SJSA1 (cell line): ENCODE results near the gene MICU1. TPM values are rescaled to one million over a fixed set of nuclear protein-coding genes. Genes with fewer than 3 reads are reported as not detected.
"Not testable (repeated sequence)": the region's sequence is repeated elsewhere in the genome, so short reads cannot be mapped to it uniquely, and the experiment has no call there.

Source experiments
- DNase-seq, 2 experiments: peaks; one replicate each; pipeline ENCODE4 v3.0.0-alpha.2; 2015 to 2020; ENCODE audit warnings: low spot score in 2 of 2, low read depth in 1 of 2
- H3K27ac ChIP-seq: fragments of 250-450 bp; sonication (Bioruptor Pico); 2 replicates; pipeline ENCODE4 v1.5.1; 2020; ENCODE audit warnings: mild to moderate bottlenecking, moderate library complexity
- H3K27me3 ChIP-seq: fragments of 250-450 bp; sonication (Bioruptor Pico); replicated peaks from 2 replicates; pipeline ENCODE4 v1.5.1; 2020; ENCODE audit warnings: mild to moderate bottlenecking, moderate library complexity
- H3K36me3 ChIP-seq: fragments of 250-450 bp; sonication (Bioruptor Pico); 2 replicates; pipeline ENCODE4 v1.5.1; 2020; ENCODE audit warnings: mild to moderate bottlenecking
- H3K4me1 ChIP-seq: fragments of 250-450 bp; sonication (Bioruptor Pico); replicated peaks from 2 replicates; pipeline ENCODE4 v1.6.1; 2021; ENCODE audit warnings: mild to moderate bottlenecking
- H3K4me3 ChIP-seq: fragments of 250-450 bp; sonication (Bioruptor Pico); 2 replicates; pipeline ENCODE4 v1.5.1; 2020; ENCODE audit warnings: mild to moderate bottlenecking
- H3K9me3 ChIP-seq: fragments of 250-450 bp; sonication (Bioruptor Pico); replicated peaks from 2 replicates; pipeline ENCODE4 v1.5.1; 2020; ENCODE audit warnings: mild to moderate bottlenecking
- total RNA-seq: library from RNA; depleted of rRNA; stranded (reverse); fragments of >200 nt; shearing (Covaris generic); gene quantifications from 2 replicates; pipeline ENCODE4 v1.2.3, GENCODE V29; 2014; rRNA removed

The MICU1 gene
- 50.7 and 57.1 TPM in 2 replicates for total RNA-seq

DNA sequence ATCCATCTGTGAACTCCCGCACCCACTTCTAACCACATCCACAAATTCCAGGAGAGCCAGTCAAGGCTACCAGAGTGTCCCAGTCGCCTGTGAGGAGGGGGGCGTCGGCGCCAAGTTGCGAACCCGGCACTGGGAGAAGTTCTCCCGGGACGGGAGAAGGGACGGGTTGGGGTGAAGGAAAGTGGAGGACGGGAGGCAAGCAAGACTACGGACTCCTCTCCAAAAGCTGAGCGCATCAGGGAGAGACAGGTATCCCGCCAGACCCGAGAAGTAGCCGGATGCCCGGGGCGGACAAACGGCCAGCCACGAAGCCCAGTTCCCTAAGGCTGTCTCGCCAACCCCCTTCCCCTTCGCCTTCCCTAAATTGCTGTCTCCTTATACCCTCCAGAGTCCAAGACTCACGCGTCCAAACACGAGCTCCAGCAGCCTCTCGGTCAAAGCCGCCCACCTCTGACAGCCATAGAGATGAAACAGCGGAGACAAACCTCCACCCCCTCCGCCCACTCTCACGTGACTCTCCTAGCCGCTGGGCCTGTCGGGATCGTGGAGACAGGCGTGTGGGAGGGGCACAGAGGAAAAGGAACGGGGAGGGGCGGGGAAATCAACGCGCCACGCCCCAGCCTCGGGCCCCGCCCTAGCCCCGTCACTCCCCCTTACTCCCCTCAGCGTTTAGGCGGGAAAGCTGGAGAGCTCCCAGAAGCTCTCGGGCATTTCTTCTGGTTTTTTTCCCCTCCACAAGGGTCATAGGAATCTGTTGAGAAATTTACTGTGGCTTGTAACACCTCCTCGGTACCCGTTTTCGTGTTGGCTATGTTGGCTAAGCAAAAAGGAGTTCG, at the start of gene MICU1:
TSS of gene MICU1 (minus strand) at position 472 of the 836 bp plus-strand sequence. CDS start 59,286 bp downstream, outside the sequence.
- Histone ChIP-seq H3K36me3 (no peaks in the 10 kb centered on the region; the same call in 1 of the 2 replicates), H3K27me3 (no peaks in the 10 kb centered on the region), H3K9me3 (no peaks in the 10 kb centered on the region), H3K4me1 (peaks cover 9% of the 10 kb centered on the region), H3K27ac (peak within 1 kb of the TSS; percentile 77), H3K4me3 (peak within 1 kb of the TSS; percentile 61)
- DNase-seq = peak; percentile 94 to 97

DNA sequence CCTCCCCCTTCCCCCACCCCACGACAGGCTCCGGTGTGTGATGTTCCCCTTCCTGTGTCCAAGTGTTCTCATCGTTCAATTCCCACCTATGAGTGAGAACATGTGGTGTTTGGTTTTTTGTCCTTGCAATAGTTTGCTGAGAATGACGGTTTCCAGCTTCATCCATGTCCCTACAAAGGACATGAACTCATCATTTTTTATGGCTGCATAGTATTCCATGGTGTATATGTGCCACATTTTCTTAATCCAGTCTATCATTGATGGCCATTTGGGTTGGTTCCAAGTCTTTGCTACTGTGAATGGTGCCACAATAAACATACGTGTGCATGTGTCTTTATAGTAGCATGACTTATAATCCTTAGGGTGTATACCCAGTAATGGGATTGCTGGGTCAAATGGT, 48.3 kb upstream of the MICU1 start:
- not testable (repeated sequence) for H3K4me3 ChIP-seq, H3K36me3 ChIP-seq, H3K27me3 ChIP-seq

GRCh38 chr10:72673280-72673679, 47.4 kb upstream of the MICU1 start:
- Histone ChIP-seq H3K36me3 (no peaks in the 10 kb centered on the region), H3K27me3 (no peaks in the 10 kb centered on the region; the same call in 1 of the 2 replicates), H3K9me3 (no peaks in the 10 kb centered on the region), H3K4me1 (peaks cover 22% of the 10 kb centered on the region), H3K27ac (no peak overlapping the region), H3K4me3 (no peak overlapping the region)
- no peak for DNase-seq

More for the DNA sequence above, 48.3 kb upstream of the MICU1 start:
- DNase-seq, H3K27ac ChIP-seq, H3K9me3 ChIP-seq: not testable (repeated sequence)
- peaks cover 22% of the 10 kb centered on the region for H3K4me1 ChIP-seq

DNA sequence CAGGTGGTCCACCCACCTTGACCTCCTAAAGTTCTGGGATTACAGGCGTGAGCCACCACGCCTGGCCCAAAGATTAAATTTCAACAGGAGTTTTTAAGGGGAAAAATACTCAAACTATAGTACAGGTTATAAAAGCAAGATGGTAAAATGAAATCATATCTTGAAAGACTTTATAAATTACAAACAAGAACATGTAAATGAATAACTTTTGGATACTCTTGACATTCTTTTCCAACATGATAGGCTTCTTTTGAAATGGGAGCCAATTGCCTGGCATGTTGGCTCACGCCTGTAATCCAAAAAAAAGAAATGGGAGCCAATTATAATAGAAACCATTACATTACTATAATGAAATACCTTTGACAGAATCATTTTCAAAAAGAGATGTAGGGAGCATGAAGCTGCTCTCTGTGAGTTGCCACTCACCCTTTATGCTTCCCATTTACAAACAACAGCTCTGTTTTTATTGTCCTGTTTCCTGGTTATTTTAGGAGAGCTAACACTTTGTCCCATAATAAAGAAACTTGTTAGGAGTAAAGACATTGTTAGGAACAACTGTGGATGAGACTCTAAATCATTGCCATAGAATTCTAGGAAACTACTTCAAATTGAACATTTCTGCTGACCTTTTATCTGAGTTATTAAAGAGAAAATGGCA, 41.5 kb upstream of the MICU1 start:
- Histone ChIP-seq H3K36me3 (no peaks in the 10 kb centered on the region), H3K27me3 (no peaks in the 10 kb centered on the region; the same call in 1 of the 2 replicates), H3K9me3 (no peaks in the 10 kb centered on the region), H3K4me1 (peaks cover 10% of the 10 kb centered on the region; the same call in 1 of the 2 replicates), H3K27ac (no peak overlapping the region), H3K4me3 (no peak overlapping the region)
- DNase-seq = no peak

GRCh38 chr10:72665925-72666324, 40.0 kb upstream of the MICU1 start:
- no peaks in the 10 kb centered on the region for H3K27me3 ChIP-seq
- H3K9me3 ChIP-seq = no peaks in the 10 kb centered on the region
- no peaks in the 10 kb centered on the region for H3K36me3 ChIP-seq
- H3K4me1 ChIP-seq = peaks cover 7% of the 10 kb centered on the region; the same call in 1 of the 2 replicates
- peak; percentile 45 to 60 for DNase-seq
- H3K4me3 ChIP-seq = no peak overlapping the region
- H3K27ac ChIP-seq = no peak overlapping the region

DNA sequence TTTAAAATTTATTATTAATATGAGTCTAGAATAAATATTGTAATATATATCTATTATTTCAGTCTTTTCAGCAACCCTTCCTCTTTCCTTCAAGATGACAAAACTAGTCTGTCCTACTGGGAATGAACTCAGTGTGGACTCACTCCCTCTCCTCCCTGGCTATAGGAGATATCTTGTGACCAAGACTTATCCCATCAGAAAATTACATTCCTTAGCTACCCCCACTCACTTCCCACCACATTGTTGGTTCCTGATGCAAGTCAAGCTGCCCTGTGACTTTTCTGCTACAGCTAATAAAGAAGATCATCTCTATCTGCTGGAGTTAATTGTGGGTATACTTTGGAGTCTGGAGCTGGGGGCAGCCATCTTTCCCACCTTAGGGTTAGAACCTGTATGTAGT, 38.1 kb upstream of the MICU1 start:
- H3K4me3 ChIP-seq = no peak overlapping the region
- H3K27me3 ChIP-seq = no peaks in the 10 kb centered on the region
- no peak overlapping the region for H3K27ac ChIP-seq
- no peaks in the 10 kb centered on the region for H3K9me3 ChIP-seq
- no peak for DNase-seq
- peaks cover 14% of the 10 kb centered on the region for H3K4me1 ChIP-seq
- H3K36me3 ChIP-seq = no peaks in the 10 kb centered on the region

GRCh38 chr10:72661431-72661830, 35.6 kb upstream of the MICU1 start:
- Histone ChIP-seq H3K27ac (no peak overlapping the region), H3K27me3 (no peaks in the 10 kb centered on the region), H3K4me3 (no peak overlapping the region), H3K9me3 (no peaks in the 10 kb centered on the region), H3K36me3 (no peaks in the 10 kb centered on the region), H3K4me1 (peaks cover 14% of the 10 kb centered on the region)
- DNase-seq = no peak

DNA sequence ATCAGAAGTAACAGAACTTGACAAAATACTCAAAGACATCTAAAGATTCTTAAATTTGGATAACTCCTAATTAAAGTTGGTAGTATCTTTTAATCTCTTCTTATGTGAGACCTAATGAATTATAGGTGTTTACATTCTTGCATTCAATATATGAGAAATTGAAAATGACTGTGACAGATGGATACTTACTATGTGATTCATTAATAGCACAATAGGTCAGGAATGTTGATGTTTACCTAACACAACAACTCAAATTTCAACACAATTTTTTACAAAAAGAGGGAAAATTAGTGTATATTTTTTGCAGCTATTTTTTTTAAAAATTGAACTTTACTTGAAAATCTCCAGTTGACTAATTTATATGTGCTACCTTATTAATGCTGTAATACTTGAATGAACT, 34.3 kb upstream of the MICU1 start:
- H3K4me3 ChIP-seq = no peak overlapping the region
- no peaks in the 10 kb centered on the region for H3K36me3 ChIP-seq
- H3K27ac ChIP-seq = no peak overlapping the region
- no peaks in the 10 kb centered on the region for H3K9me3 ChIP-seq
- H3K27me3 ChIP-seq = no peaks in the 10 kb centered on the region
- peaks cover 7% of the 10 kb centered on the region for H3K4me1 ChIP-seq
- no peak for DNase-seq

DNA sequence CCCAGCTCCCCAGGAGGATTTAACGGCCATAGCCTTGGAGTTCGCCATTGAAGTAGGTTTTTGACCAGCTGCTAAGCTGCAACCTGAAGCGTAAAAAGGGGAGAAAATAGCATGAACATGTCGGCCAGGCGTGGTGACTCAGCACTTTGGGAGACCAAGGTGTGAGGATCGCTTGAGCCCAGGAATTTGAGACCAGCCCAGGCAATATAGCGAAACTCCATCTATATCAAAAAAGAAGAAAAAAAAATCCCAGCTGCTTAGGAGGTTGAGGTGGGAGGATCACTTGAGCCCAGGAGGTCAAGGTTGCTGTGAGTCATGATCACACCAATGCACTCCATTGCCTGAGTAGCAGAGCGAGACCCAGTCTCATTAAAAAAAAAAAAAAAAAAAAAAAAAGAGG, 33.8 kb upstream of the MICU1 start:
- no peaks in the 10 kb centered on the region for H3K9me3 ChIP-seq
- H3K27me3 ChIP-seq = no peaks in the 10 kb centered on the region
- H3K27ac ChIP-seq = no peak overlapping the region
- no peaks in the 10 kb centered on the region for H3K36me3 ChIP-seq
- peaks cover 7% of the 10 kb centered on the region for H3K4me1 ChIP-seq
- no peak overlapping the region for H3K4me3 ChIP-seq
- no peak for DNase-seq

DNA sequence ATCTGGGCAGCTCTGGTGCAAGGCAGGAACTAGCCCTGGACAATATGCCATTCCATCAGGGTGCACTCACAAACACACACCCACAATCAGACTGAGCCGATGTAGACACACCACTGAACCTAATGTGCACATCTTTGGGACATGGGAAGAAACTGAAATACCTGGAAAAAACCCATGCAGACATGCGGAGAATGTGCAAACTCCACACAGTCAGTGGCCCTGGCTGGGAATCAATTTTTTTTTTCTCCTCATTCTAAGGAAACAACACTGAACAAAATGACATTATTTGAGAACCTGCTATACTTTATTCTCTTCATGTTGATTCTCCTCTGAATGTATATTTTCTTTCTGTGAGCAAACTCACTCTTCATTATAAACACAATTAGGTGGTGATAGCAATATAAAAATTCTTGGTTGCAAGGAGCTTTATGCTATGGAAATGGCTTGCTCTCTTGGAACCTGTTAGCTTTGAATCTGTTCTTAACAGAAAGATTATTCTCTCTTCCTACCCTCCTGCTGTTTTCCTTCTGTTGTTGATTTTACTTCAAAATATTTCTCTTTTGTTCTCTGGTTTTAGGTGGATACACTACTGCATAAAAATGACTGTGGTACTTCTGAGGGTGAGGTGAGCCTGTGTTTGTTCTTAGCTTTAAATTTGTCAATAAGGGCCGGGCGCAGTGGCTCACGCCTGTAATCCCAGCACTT, 33.0 kb upstream of the MICU1 start:
- peaks cover 7% of the 10 kb centered on the region for H3K4me1 ChIP-seq
- no peaks in the 10 kb centered on the region for H3K27me3 ChIP-seq
- DNase-seq = no peak
- no peak overlapping the region for H3K27ac ChIP-seq
- H3K4me3 ChIP-seq = no peak overlapping the region
- H3K9me3 ChIP-seq = no peaks in the 10 kb centered on the region
- H3K36me3 ChIP-seq = no peaks in the 10 kb centered on the region

DNA sequence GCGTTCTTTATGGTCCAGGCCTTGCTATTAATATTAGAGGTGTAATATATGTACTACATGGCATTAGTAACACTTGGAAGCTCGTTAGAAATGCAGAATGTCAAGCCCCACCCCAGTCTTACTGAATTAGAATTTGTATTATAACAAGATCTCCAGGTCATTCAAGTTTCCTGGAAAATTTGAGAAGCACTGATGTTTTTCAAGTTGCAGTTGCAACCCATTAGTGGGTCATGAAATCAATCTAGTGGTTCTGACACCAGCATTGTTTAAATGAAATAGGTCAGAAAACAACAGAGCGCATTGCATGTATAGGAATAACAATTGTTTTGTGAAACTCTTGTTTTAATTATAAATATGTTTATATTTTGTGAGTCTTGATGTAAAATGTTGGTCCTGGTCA, 28.8 kb upstream of the MICU1 start:
- Histone ChIP-seq H3K27ac (no peak overlapping the region), H3K4me1 (peaks cover 1% of the 10 kb centered on the region; the same call in 1 of the 2 replicates), H3K4me3 (no peak overlapping the region), H3K9me3 (no peaks in the 10 kb centered on the region), H3K36me3 (no peaks in the 10 kb centered on the region), H3K27me3 (no peaks in the 10 kb centered on the region)
- DNase-seq = no peak

- no peak overlapping the region for H3K4me3 ChIP-seq
- H3K4me1 ChIP-seq = no peaks in the 10 kb centered on the region
- no peaks in the 10 kb centered on the region for H3K27me3 ChIP-seq
- H3K36me3 ChIP-seq = no peaks in the 10 kb centered on the region
- DNase-seq = no peak
- H3K27ac ChIP-seq = no peak overlapping the region
- no peaks in the 10 kb centered on the region for H3K9me3 ChIP-seq
Measured at GRCh38 chr10:72653383-72654096, 27.7 kb upstream of the MICU1 start.

GRCh38 chr10:72649291-72649690, 23.4 kb upstream of the MICU1 start:
- Histone ChIP-seq H3K4me1 (no peaks in the 10 kb centered on the region), H3K36me3 (no peaks in the 10 kb centered on the region), H3K9me3 (no peaks in the 10 kb centered on the region), H3K27ac (no peak overlapping the region), H3K27me3 (no peaks in the 10 kb centered on the region), H3K4me3 (no peak overlapping the region)
- DNase-seq = no peak
